Neutrophil (primary cell): Measurements from ENCODE around the gene PRB3.

Experiments used
- H3K27ac ChIP-seq: fragments of 200-600 bp; sonication (generic); 2 replicates; pipeline ENCODE4 v1.5.1; 2016; ENCODE audit warnings: mild to moderate bottlenecking, moderate library complexity
- H3K27me3 ChIP-seq: fragments of 200-600 bp; sonication (generic); 2 replicates; pipeline ENCODE4 v1.6.0; 2016; ENCODE audit warnings: mild to moderate bottlenecking
- H3K36me3 ChIP-seq: fragments of 200-600 bp; sonication (generic); 2 replicates; pipeline ENCODE4 v1.5.1; 2017
- H3K4me1 ChIP-seq, 2 experiments: fragments of 200-600 bp in 1 of 2; sonication (generic) in 1 of 2; 1 replicate in 1 of 2; 2 replicates in 1 of 2; pipeline versions ENCODE4 v1.5.1 to v1.6.1; 2013 to 2016; ENCODE audit warnings: low read depth in 1 of 2, low read length in 1 of 2, mild to moderate bottlenecking in 1 of 2, moderate library complexity in 1 of 2; ENCODE audit not compliant: control insufficient read depth in 1 of 2, insufficient read depth in 1 of 2
- H3K4me3 ChIP-seq, 2 experiments: fragments of 200-600 bp in 1 of 2; sonication (generic) in 1 of 2; 1 replicate in 1 of 2; 2 replicates in 1 of 2; pipeline ENCODE4 v1.5.1; 2013 to 2016; ENCODE audit warnings: low read depth in 1 of 2, low read length in 1 of 2, mild to moderate bottlenecking in 1 of 2, moderate library complexity in 1 of 2
- H3K9me3 ChIP-seq: fragments of 200-600 bp; sonication (generic); 2 replicates; pipeline ENCODE4 v1.5.1; 2016
- CTCF ChIP-seq: fragments of 200-600 bp; sonication (generic); IDR thresholded peaks from 2 replicates; pipeline ENCODE4 v1.5.1; 2016; ENCODE audit warnings: antibody characterized with exemption

Gene PRB3

DNA sequence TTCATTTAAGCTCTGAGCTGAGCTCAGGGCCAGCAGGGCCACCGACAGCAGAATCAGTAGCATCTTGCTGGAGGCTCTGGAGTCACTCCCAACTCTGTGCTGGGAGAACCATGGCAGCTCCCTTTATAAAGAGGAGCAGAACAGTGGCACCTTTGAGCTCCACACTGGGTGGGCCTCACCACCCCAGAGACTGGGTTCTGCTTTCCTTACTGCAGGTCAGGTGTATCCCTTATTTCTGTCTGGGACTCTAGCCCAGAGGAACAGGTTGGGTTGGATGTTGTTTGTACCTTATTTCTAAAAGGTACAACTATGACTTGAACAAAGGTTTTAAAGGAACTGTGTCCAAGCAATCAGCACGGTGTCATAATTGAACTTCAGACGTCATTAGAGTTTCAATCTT lies at the start of gene PRB3:
Gene PRB3 (minus strand): TSS at position 101 of the 400 bp plus-strand sequence. CDS start 38 bp downstream, at position 63.
- Histone ChIP-seq H3K4me1 (no peaks in the 10 kb centered on the region), H3K27me3 (no peaks in the 10 kb centered on the region), H3K4me3 (no peak within 1 kb of the TSS), H3K27ac (no peak within 1 kb of the TSS), H3K36me3 (no peaks in the 10 kb centered on the region), H3K9me3 (no peaks in the 10 kb centered on the region)
- TF ChIP-seq CTCF = no peak

- no peak for TF ChIP-seq CTCF
- H3K27ac ChIP-seq = no peak within 1 kb of the TSS
- no peaks in the 10 kb centered on the region for H3K27me3 ChIP-seq
- H3K4me3 ChIP-seq = no peak within 1 kb of the TSS
- no peaks in the 10 kb centered on the region for H3K9me3 ChIP-seq
- no peaks in the 10 kb centered on the region for H3K4me1 ChIP-seq
- no peaks in the 10 kb centered on the region for H3K36me3 ChIP-seq
These were observed 40.8 kb upstream of the PRB3 start, which contains the start of gene PRB4 for GRCh38 chr12:11310336-11310735. Gene PRB4, minus strand, starts transcription at chr12:11310436. Its CDS starts 38 bp downstream, at chr12:11310398.

GRCh38 chr12:11307143-11307542 lies 37.6 kb upstream of the PRB3 start:
- no peaks in the 10 kb centered on the region for H3K9me3 ChIP-seq
- H3K36me3 ChIP-seq = no peaks in the 10 kb centered on the region
- no peaks in the 10 kb centered on the region for H3K27me3 ChIP-seq
- H3K4me3 ChIP-seq = no peak overlapping the region
- no peaks in the 10 kb centered on the region for H3K4me1 ChIP-seq
- no peak for TF ChIP-seq CTCF
- no peak overlapping the region for H3K27ac ChIP-seq

DNA sequence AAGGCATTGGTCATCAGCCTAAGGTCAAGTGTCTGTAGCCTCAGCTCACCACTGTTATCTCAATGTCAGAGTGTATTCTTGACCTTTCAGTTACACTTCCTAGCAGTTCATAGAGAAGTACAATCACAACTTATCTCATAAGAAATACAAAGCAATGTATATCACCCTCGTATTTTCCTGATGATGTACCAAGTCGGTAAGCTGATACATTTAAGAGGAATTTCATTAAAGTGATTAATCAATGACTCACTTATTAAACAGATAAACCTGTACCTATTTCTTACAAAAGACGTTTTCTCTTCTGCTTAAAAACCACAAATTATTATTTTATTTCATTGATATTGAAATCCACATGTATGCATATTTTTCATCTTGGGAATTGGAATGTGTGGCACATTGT lies 3.9 kb upstream of the PRB3 start:
- no peaks in the 10 kb centered on the region for H3K4me1 ChIP-seq
- no peak for TF ChIP-seq CTCF
- H3K4me3 ChIP-seq = no peak overlapping the region
- no peaks in the 10 kb centered on the region for H3K9me3 ChIP-seq
- H3K27ac ChIP-seq = no peak overlapping the region
- H3K27me3 ChIP-seq = no peaks in the 10 kb centered on the region
- no peaks in the 10 kb centered on the region for H3K36me3 ChIP-seq

- Histone ChIP-seq H3K9me3 (no peaks in the 10 kb centered on the region), H3K27ac (no peak overlapping the region), H3K4me1 (no peaks in the 10 kb centered on the region), H3K36me3 (no peaks in the 10 kb centered on the region), H3K27me3 (no peaks in the 10 kb centered on the region), H3K4me3 (no peak overlapping the region)
- no peak for TF ChIP-seq CTCF
These were observed 5.0 kb downstream of the PRB3 start for GRCh38 chr12:11264501-11264900.

DNA sequence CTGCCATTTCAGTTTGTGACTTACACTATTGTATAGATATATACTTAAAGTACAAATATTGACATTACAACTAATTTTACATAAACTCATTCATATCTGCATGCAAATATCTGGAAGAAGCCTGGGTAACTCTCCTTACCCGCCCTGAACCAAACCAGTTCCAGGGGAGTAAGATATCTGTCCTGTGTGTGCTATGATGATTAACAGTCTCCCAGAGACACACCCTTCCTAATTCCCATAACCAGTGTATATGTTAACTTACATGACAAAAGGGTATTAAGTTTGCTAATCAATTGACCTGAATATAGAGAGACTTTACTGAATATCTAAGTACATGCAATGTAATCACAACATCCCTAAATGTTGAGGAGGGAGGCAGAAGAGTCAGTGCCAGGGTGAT lies 23.0 kb downstream of the PRB3 start:
- Histone ChIP-seq H3K9me3 (no peaks in the 10 kb centered on the region), H3K27ac (no peak overlapping the region), H3K4me3 (no peak overlapping the region), H3K4me1 (peaks cover 0 to 4% of the 10 kb centered on the region in 2 experiments), H3K36me3 (no peaks in the 10 kb centered on the region), H3K27me3 (no peaks in the 10 kb centered on the region)
- TF ChIP-seq CTCF = no peak
